Heart left ventricle (tissue), 16 donors: Measurements from ENCODE around the gene ACTG2. TPM values are rescaled to one million over a fixed set of nuclear protein-coding genes. Genes with fewer than 3 reads are reported as not detected.

ENCODE experiments used
- ATAC-seq, 4 donors: fragments of 200-7000 bp; cut with Tn5 transposase; one replicate each; pipeline ENCODE4 v1.9.1; 2020 to 2022; ENCODE audit warnings: moderate library complexity in 4 of 4, mild to moderate bottlenecking in 3 of 4, moderate number of reproducible peaks in 1 of 4
- DNase-seq, 5 donors: peaks; one replicate each; pipeline ENCODE4 v3.0.0-alpha.2; 2020
- H3K27ac ChIP-seq, 12 donors: fragments of 200-600 bp; sonication (generic) in 4 of 12; one replicate each; pipeline versions ENCODE4 v1.5.0 to v1.8.0; 2016 to 2022; ENCODE audit warnings: mild to moderate bottlenecking in 2 of 12
- H3K27me3 ChIP-seq, 9 donors: fragments of 200-600 bp; sonication (generic) in 2 of 9; one replicate each; pipeline versions ENCODE4 v1.5.1 to v1.8.0; 2016 to 2022; ENCODE audit warnings: mild to moderate bottlenecking in 3 of 9
- H3K36me3 ChIP-seq, 9 donors: fragments of 200-600 bp; sonication (generic) in 2 of 9; one replicate each; pipeline versions ENCODE4 v1.5.0 to v1.8.0; 2018 to 2022; ENCODE audit warnings: mild to moderate bottlenecking in 2 of 9
- H3K4me1 ChIP-seq, 12 donors: fragments of 200-600 bp; sonication (generic) in 4 of 12; one replicate each; pipeline versions ENCODE4 v1.5.0 to v1.8.0; 2016 to 2022; ENCODE audit warnings: mild to moderate bottlenecking in 3 of 12
- H3K4me3 ChIP-seq, 12 donors: fragments of 200-600 bp; sonication (generic) in 4 of 12; one replicate each; pipeline versions ENCODE4 v1.5.0 to v1.8.0; 2017 to 2022; ENCODE audit warnings: mild to moderate bottlenecking in 9 of 12, moderate library complexity in 4 of 12
- H3K9me3 ChIP-seq, 12 donors: fragments of 200-600 bp; sonication (generic) in 4 of 12; one replicate each; pipeline versions ENCODE4 v1.5.0 to v1.8.0; 2016 to 2022; ENCODE audit warnings: mild to moderate bottlenecking in 1 of 12
- POLR2A ChIP-seq, 2 donors: fragments of 450-650 bp; IDR thresholded peaks; one replicate each; pipeline ENCODE4 v1.6.1; 2017; ENCODE audit warnings: antibody characterized with exemption in 2 of 2, mild to moderate bottlenecking in 2 of 2, moderate library complexity in 2 of 2
- WGBS, 4 donors: extraction: QIAGEN DNeasy Blood & Tissue Kit in 2 of 4; methylation state at CpG; one replicate each; pipeline versions ENCODE4 v1.1.5 to v1.1.7; 2013 to 2018; 5-methylcytosine and 5-hydroxymethylcytosine counted together
- intact Hi-C, 10 donors: fragments of 100-400 bp; cut with DNase I; formaldehyde crosslinking; loops; one replicate each; pipeline versions ENCODE4 v1.11.1 to v1.14.2; 2022
- polyA plus RNA-seq, 2 donors: library from polyadenylated mRNA; stranded (reverse); fragments of 200-250 nt; gene quantifications; one replicate each; pipeline ENCODE4 v1.2.3, GENCODE V29; 2013
- total RNA-seq, 9 donors: library from RNA; depleted of rRNA in 2 of 9; stranded (reverse); fragments of >200 nt in 2 of 9; fragmentation: NEBNext Ultra II Directional in 3 of 9; extraction: Animal tissue kit (Norgen Biotek cat#: 25700) in 3 of 9; gene quantifications; one replicate each; pipeline versions ENCODE4 v1.1.0 to v1.2.4, GENCODE V29; 2016 to 2023
- TF ChIP-seq, protein P1 (sequence below), 12 donors: fragments of 200-600 bp; sonication (generic) in 4 of 12; IDR thresholded peaks; one replicate each; pipeline versions ENCODE4 v1.5.0 to v1.8.0; 2018 to 2022; ENCODE audit warnings: antibody characterized with exemption in 12 of 12, mild to moderate bottlenecking in 5 of 12
- donor health status: ischemic (EF 13 %, LVEDD 7.1; RV severe dilation, severe dysfunction).
- donor health status: healthy with polysubstance abuse.
- donor health status: DM: no; HTN: yes; CAD: no.
- donor health status: DM: no; HTN: no; CAD: no.
- donor health status: ischemic (EF 25% LVEDD 6.9; RV normal size, moderate dysfunction).
- donor health status: ischemic (EF 25% LVEDD 5.7; RV mildly dilated, moderate dysfunction).
- donor health status: healthy.
- donor health status: DM: yes; HTN: yes; CAD: no.
- donor health status: ischemic (EF 35%, LVEDD 5.7; RV mildly dilated, moderate dysfunction).
- donor health status: nonischemic (EF 11% LVEDD 7.7; RV severe dilation, severe dysfunction).
- donor health status: DM: yes; HTN: yes; CAD: no.
- donor health status: PGD.
- donor health status: ischemic (EF 29% LVEDD 5.4; RV normal size, mild dysfunction).
- donor health status: nonischemic (EF 23%, LVEDD 6.1; RV moderate dilation, normal function).

Gene ACTG2
- total and polyA plus RNA-seq, 11 donors: 1.3 to 10.5 (median 3.8) TPM

DNA sequence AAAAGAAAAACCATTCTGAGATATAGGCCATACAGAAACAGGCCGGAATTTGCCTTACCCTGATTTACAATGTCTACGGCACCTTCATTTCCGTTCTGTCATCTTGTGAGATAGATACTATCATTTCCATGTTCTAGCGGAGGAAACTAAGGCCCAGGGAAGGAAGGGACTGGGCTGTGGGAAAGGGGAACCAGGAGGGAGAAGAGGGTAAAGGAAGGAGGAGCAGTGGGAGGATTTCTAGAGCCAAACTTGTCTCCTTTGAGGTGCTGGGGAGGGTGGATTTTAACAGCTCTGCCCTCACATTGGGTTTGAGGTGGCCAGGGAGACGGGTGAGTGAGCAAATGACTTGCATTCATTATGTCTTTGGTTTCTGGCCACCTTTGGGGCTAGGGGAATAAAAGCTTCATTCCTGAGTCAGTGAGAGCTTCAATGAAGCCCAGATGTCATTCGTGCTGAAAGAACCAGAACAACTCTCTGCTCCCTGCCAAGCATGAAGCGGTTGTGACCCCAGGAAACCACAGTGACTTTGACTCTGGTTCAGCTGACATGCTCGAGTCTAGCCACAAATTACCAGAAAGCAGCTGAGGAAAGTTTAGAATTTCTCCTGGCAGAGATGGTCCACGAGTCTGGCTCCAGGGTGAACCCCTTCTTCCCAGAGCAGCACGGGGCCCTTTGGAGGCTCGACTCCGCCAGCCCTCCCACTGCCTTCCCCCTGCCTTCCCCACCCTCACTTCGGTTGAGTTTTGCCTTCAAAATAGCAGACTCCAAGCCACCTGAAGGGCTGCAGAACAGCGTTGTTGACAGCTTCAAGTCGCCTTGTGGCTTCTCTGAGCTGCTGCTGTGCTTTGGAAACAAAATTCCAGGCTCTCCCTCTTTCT is 3.8 kb downstream of the ACTG2 start:
- ATAC-seq (peak in 2 of 4 donors; percentile 53 to 57), DNase-seq (peak in 2 of 5 donors; percentile 20 to 29)
- Histone ChIP-seq H3K4me3 (no peak overlapping the region), H3K27ac (peak overlapping the region in 1 of 12 donors; percentile 91), H3K27me3 (no peaks in the 10 kb centered on the region), H3K36me3 (no peaks in the 10 kb centered on the region), H3K9me3 (no peaks in the 10 kb centered on the region), H3K4me1 (peaks cover 0 to 12% (median 0%) of the 10 kb centered on the region in 12 donors)
- WGBS, 4 donors: 62 to 67% (median 63%) methylated on average over 15 of the region's 15 CpGs
- no peak for TF ChIP-seq POLR2A (IDR thresholded peaks at IDR 0.05)
- TF ChIP-seq, protein P1, sequence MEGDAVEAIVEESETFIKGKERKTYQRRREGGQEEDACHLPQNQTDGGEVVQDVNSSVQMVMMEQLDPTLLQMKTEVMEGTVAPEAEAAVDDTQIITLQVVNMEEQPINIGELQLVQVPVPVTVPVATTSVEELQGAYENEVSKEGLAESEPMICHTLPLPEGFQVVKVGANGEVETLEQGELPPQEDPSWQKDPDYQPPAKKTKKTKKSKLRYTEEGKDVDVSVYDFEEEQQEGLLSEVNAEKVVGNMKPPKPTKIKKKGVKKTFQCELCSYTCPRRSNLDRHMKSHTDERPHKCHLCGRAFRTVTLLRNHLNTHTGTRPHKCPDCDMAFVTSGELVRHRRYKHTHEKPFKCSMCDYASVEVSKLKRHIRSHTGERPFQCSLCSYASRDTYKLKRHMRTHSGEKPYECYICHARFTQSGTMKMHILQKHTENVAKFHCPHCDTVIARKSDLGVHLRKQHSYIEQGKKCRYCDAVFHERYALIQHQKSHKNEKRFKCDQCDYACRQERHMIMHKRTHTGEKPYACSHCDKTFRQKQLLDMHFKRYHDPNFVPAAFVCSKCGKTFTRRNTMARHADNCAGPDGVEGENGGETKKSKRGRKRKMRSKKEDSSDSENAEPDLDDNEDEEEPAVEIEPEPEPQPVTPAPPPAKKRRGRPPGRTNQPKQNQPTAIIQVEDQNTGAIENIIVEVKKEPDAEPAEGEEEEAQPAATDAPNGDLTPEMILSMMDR (IDR thresholded peaks at IDR 0.05): no peak
- intact Hi-C loops: no loop called here

DNA sequence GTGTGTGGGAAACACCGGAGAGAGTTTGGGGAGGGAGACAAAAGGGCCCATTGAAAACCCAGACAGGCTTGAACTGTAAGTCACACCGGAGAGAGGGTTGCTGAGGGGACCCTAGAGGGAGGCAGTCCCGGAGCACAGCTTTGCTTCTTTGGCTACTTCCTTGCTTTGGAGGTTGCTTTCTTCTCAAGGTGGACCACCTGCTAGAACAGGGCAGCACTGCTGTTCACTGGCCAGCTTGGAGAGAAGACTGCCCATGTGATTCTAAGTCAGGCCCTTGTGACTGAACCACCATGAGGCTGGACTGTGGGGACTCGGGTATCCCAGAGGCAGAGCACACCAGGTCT is 4.4 kb downstream of the ACTG2 start:
- no peak overlapping the region for H3K4me3 ChIP-seq
- TF ChIP-seq, protein P1 (IDR thresholded peaks at IDR 0.05): no peak
- TF ChIP-seq POLR2A (IDR thresholded peaks at IDR 0.05): no peak
- intact Hi-C loops: no loop called here

DNA sequence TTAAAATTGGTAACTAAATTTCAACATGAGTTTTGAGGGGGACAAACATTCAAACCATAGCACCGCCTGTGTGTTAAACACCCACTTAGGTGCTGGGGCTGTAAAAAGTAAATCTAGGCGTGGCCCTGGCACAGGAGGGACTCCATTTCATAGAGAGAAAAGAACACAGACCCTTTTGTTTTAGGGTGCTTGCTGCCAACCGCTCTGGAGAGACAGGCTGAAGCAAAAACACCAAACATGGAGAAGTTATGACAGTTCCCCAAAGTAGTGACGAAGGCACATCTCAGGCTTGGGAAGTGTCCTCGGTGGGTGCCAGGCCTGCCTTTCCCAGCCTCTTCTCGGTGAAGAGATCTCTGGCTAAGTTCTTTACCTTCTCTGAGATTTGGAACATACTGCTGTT is 5.1 kb downstream of the ACTG2 start:
- H3K36me3 ChIP-seq: no peaks in the 10 kb centered on the region

More for the DNA sequence above, 4.4 kb downstream of the ACTG2 start:
- Histone ChIP-seq H3K27me3 (no peaks in the 10 kb centered on the region), H3K27ac (peak overlapping the region in 1 of 12 donors; percentile 91), H3K36me3 (no peaks in the 10 kb centered on the region), H3K4me1 (peaks cover 0 to 12% (median 0%) of the 10 kb centered on the region in 12 donors), H3K9me3 (no peaks in the 10 kb centered on the region)
- no peak for ATAC-seq
- DNase-seq: no peak
- WGBS, 4 donors: 62 to 78% (median 72%) methylated on average over 4 of the region's 4 CpGs

DNA sequence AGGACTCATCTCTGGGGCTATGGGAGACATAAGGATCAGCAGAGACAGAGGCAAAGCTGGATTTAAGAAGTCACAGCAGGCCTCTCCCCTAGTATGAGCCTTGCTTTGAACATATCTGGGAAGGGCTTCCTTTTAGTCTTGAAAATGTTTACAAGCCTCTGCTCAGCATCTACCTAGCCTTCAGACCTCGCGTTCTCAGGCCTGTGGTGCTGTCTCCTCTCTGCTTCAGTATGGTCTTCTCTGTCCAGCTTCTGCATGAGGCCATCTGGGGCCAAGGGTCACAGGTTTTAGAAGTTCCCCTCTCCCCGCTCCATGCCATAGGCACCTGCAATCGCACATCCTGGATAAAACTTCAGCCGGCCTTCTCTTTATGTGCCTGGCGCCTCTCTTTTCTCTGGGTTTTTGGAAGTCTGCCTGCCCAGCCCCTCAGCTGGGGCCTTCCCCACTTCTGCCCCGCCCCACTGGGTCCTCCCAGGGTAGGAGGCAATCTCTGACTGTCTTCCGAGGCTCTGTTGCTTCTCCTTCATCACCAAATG is 7.1 kb downstream of the ACTG2 start:
- Histone ChIP-seq H3K4me1 (peaks cover 0 to 12% (median 0%) of the 10 kb centered on the region in 12 donors), H3K4me3 (no peak overlapping the region), H3K36me3 (no peaks in the 10 kb centered on the region), H3K27ac (peak overlapping the region in 1 of 12 donors; percentile 91), H3K27me3 (no peaks in the 10 kb centered on the region), H3K9me3 (no peaks in the 10 kb centered on the region)
- ATAC-seq (no peak), DNase-seq (no peak)
- TF ChIP-seq POLR2A (IDR thresholded peaks at IDR 0.05): no peak
- TF ChIP-seq, protein P1 (IDR thresholded peaks at IDR 0.05): no peak
- 80 to 84% (median 83%) methylated on average over 8 of the region's 8 CpGs for WGBS, 4 donors
- intact Hi-C loops: no loop called here

More for the DNA sequence above, 5.1 kb downstream of the ACTG2 start:
- WGBS, 4 donors: 78 to 92% (median 83%) methylated on average over 6 of the region's 6 CpGs
- intact Hi-C loops: no loop called here
- Histone ChIP-seq H3K4me3 (no peak overlapping the region), H3K9me3 (no peaks in the 10 kb centered on the region), H3K27ac (peak overlapping the region in 1 of 12 donors; percentile 91), H3K27me3 (no peaks in the 10 kb centered on the region), H3K4me1 (peaks cover 0 to 12% (median 0%) of the 10 kb centered on the region in 12 donors)
- TF ChIP-seq, protein P1 (IDR thresholded peaks at IDR 0.05): no peak
- TF ChIP-seq POLR2A (IDR thresholded peaks at IDR 0.05): no peak
- DNase-seq (no peak), ATAC-seq (no peak)
